Myocyte (in vitro differentiated cells): ENCODE measurements around the gene DUSP6. TPM values are rescaled to one million over a fixed set of nuclear protein-coding genes. Genes with fewer than 3 reads are reported as not detected.
"Not testable (repeated sequence)": the region's sequence is repeated elsewhere in the genome, so short reads cannot be mapped to it uniquely, and the experiment has no call there.

Experiments
- DNase-seq: peaks from one replicate; pipeline ENCODE4 v3.0.0-alpha.2; 2012; ENCODE audit warnings: low read depth
- total RNA-seq: library from RNA; depleted of rRNA; stranded (reverse); fragments of >200 nt; gene quantifications from 2 replicates; pipeline ENCODE4 v1.2.3, GENCODE V29; 2014

The DUSP6 gene
- total RNA-seq, 1 donor from 2014 or later: 19.9 TPM

DNA sequence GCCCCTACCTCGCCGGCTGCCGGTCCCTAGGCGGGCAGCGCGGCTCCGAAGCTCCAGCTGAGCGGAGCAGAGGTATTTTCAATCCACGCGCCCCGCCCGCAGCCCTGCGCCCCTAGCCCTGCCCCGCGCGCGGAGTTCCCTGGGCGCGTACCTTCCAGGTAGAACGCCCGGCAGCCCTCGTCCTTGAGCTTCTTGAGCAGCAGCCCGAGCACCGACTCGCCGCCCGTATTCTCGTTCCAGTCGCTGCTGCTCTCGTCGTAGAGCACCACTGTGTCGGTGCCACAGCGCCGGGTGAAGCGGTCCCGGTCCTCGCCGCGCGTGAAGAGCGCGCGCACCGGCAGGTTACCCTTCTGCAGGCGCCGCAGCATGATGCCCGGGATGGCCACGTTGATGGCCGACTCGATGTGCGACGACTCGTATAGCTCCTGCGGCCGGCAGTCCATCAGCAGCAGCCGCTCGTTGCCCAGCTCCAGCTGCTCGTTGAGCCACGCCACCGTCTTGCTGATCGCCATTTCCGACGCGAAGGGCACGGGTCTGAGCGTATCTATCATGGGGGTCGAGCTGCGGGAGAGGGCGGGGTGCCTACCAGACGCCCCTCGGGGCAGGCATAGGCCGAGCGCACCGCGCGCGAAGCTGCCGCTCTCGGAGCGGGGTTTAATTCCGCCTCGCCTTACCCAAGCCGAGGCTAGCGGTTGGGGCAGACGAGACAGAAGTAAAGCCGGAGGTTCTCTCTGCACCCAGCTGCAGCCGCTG lies 636 bp downstream of the DUSP6 start:
- DNase-seq: no peak

DNA sequence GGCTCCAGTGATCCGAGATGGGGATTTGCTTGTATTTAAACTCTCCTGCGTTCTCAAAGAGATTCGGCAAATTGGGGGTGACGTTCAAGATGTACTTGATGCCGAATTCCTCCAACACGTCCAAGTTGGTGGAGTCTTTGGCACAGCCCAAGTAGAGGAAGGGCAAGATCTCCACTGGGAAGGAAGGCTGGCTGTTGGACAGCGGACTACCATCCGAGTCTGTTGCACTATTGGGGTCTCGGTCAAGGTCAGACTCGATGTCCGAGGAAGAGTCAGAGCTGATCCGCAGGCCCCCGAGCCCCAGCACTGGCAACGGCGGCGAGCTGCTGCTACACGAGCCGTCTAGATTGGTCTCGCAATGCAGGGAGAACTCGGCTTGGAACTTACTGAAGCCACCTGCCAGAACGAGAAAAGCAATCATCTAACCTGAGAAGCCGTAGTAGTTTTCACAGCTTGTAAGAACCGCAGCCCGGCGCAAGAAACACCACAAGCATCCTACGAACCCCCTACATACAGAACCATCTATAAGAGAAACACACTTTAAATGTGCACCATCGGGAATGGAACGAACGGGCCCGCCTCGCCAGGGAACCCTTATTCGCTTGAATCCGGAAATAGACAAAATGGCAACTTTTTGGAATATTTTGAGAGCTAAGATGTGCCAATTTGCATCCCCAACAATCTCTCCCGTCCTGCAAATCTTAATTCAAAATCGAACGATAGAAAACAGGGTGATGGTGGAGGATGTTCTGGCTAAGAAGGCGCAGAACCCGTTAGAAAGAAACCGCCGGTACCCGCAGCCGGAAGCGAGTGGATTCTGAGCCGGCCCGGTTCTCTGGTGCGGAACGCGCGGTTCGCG lies 1.4 kb downstream of the DUSP6 start:
- no peak for DNase-seq

DNA sequence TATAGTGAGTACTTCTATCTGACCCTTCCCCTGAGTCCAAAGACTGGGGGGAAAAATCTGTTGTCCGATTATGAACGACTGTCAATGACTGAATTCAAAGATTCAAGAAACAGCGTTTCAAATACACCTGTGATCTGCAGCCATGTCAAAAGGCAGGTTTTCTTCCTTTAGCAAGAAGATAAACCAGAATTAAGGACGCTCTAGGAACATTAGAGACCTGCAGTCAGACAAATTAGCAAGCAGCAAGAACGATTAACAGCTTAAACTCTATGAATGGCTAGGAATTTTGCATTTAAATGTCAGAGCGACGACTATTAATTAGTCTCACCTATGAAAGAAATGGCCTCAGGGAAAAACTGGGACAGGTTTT lies 2.1 kb downstream of the DUSP6 start:
- no peak for DNase-seq

DNA sequence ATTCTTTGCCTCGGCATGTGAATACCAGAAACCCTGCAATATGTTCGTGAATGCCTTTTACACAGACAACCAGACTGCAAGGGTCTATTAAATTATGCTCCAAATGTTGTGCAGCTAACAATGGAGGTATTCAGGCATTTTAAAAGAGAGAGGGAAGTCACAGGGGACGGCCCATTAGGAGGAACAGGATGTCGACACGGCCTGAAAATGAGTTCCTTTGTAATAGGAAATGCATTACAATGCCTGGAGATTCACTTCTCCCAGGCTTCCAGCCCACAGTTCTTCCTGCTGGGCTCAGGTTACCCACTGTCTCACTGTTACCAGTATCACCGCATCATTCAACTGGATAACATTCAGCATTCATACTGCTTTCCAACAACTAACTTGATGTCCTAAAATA lies 2.5 kb downstream of the DUSP6 start:
- peak; percentile 53 for DNase-seq

DNA sequence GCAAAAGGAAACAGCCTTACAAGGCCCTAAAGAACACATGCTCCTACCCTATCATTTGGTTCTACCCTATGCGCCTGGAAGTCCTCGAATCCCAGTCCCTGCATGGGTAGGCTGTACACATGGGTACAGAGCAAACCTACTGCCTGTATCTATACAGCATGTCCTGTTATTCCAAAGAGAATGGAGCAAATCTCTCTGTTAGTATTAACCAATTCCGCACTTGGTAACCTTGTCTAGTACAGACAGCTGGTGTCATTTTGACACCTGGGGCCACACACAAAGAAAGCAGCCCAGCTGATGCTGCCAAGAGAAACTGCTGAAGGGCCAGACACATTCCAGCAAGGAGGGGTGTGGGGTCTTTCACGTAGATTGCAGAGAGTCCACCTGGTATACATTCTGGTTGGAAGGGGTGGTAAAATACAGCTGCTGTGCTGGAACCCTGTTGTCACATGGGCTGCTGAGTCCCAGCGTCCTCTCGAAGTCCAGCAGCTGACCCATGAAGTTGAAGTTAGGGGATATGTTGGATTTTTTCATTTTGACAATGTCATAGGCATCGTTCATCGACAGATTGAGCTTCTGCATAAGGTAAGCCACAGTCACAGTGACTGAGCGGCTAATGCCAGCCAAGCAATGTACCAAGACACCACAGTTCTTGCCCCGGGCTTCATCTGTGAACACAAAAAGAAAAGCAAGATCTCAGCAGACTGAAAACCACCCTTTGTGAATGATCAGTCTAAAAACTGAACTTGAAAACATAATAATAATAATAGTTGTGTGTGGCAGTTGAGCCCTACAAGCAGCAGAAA lies 3.2 kb downstream of the DUSP6 start:
- DNase-seq: no peak

DNA sequence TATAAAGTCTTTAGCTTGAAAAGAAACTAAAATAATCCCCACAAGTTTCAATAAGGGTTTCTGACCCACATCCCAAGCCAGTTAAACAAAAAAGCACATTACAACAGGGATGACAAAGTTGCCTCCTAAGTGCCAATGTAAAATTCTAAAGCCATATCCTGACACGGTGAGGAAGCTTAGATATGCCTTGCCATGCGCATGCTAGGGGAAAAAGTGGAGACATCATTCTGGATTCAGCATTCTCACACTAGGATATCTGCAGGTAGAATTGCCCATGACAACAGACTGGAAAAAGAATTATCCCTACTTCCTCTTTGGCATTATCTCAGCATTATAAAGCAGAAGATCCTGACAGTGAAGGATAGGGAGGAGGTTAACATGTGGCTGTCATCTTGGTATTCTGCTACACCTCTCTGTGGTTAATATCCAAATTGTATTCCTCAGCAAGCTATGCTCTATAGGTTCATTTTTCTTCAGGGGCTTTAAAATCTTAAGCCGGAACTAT lies 4.9 kb downstream of the DUSP6 start:
- DNase-seq: no peak

DNA sequence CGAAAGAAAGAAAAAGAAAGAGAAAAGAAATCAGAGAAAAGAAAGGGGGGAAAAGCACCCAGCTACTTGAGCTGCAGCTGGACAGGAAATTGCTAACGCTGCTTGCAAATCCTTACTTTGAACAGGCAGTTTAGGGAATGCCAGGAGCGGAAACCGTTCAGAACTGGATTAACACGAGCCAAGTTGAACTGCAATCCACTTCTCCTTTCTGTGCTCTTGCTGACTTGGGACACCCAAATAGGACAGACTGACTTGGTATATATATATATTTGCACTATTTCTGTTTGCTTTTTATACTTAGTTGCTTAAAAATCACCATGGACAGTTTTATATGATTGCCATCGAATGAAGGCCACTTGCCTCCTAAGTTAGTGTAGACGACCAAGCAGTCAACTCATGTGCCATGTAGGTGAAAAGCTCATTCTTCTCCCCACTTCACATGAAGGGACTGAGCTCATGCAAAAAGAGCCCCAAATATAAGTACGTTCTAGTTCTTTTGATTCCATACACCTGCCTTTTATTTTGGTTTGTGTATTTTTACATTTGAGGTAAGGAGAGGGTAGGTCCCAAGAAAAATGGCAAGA lies 5.5 kb downstream of the DUSP6 start:
- peak; percentile 31 for DNase-seq

DNA sequence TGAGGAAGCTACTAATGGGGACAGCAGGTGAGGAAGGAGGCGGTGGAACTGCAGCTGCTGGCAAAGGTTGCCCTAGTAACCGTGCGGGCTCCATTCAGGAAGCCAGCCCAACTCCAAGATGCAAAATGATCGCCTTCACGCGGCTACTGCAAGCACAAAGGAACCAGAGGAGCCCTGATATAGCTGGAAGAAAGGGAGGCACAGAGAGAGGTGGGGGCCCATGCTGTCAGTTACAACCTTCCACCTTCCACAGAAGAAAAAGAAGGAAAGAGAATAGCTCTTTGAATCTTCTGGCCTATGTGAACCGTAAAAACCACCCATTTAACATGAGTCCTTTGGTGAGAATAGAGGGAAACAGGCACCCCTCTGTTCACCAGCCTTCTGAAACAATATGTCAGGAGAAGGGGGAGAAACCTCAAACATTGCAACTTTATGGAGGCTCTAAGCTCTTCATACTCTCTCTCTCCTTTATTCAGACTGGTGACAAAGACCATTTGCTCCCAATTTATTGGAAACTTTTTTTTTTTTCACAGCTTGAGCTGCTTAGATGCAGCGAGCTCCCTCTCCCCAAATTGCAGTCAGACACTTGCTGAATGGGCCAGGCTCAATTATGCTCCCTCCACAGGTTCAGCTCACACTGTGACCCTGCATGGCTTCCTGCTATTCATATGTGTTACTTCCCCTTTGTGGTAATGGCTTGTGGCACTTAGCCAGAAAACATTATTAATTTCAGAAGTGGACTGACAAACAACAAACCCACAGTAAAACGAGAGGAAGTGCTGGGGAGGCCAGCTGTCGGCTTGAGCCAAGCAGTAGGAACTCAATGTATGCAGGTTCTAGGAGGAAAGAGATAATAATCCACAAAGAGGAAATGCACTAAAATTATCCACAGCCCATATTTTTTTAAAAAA lies 6.2 kb downstream of the DUSP6 start:
- peak; percentile 78 for DNase-seq

DNA sequence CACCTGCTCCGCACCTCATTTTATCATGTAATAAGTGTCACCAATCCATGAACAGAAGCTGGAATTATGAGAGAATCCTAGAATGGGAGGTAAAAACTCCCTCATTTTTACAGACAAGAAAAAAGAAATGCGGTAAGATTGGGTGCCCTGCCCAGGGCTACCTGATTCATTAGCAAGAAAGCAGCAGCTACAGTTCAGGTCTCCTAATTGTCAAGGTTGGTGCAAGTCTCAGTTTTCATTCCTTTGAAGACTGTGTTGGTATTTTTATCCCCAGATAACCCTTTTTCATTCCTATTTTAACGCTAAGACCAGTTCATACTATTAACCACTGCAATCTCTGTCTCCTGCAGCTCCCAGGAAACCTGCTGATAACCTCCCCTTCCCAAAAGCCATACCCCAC lies 6.9 kb downstream of the DUSP6 start:
- no peak for DNase-seq

DNA sequence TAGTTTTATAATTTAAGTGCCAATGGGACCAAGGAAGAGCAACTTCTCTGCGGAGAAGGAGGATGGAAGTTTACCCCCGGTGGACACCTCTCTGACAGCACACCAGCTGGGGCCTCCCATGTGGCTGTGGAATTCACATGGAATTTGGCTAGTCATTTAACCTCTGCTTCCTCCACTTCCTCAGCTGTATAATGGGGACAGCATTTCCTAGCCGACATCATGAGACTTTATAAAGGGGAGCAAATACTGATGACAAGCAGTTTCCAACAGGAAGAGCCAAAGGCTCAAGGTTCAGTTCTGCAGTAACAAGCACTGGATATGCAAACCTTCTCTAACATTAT lies 7.5 kb downstream of the DUSP6 start:
- DNase-seq: no peak

DNA sequence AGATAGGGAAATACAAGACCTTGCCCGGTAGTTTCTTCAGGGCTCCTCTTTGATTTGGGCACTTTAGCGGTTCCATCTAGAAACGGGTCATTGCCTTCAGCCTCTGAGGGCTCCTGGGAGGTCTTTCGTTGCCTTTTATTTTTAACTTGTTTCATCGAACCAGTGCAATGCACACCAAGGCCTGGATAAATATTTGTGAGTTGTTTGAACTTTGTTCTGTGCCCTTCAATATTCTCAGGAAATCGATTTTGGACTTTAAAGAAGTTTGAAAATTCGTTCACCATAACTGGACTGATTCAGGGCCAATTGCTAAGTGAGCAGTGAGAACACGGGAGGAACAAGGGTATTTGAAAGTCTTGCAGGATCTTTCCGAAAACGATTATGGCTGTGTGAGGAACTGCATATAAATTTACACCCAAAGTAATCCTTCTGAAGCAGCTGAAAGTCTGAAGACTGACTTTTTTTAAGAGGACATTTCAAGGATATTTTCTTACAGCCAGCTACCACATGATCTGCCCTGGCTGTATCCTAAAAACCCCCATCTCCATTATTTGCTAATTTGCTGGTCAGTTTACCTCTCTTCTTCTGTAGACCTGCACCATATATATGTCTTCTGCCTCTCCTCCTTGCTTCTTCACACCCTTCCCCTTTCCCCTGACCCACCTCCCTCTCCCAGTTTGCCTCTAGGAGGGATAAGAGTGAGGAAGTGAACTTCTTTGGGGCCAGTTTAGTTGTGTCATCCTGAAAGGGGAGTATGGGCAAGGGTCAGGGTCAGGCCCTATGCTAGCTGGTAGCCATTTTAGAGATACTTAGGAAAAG lies 8.0 kb downstream of the DUSP6 start:
- no peak for DNase-seq

DNA sequence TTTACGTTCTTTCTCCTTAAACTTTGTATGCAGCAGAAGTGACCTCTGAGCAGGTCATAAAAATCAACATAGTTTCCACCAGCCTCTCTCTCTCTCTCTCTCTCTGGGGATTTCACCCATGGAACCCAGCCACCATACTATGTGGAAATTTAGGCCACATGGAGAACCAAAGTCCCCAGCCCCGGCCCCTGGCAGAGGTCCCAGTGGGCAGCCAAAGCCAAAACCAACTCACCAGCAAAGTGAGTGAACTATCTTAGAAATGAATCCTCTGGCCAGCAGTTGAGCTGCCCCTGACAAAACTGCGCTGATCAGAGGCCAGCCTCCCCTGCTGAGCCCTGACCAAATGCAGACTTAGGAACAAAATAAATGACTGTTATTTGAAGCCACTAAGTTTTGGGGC lies 9.2 kb downstream of the DUSP6 start:
- DNase-seq: no peak

DNA sequence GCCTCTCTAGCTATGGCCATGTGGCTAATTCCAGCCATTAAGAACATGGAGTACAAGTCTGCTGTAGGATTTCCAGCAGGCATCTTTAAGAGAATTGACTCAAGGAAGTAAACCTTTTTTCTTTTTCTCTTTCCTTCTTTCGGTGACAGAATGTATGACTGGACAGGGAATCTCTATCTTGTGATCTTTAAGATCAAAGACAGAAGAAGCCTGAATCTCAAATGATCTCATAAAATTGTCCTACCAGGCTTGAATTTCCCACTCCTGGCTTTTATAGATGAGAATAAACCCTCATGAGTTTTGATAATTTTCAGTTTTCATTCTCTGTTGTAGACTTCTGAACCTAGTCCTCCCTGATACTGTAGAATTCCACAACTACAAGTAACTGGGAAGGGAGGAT lies 11.4 kb downstream of the DUSP6 start:
- DNase-seq: no peak

DNA sequence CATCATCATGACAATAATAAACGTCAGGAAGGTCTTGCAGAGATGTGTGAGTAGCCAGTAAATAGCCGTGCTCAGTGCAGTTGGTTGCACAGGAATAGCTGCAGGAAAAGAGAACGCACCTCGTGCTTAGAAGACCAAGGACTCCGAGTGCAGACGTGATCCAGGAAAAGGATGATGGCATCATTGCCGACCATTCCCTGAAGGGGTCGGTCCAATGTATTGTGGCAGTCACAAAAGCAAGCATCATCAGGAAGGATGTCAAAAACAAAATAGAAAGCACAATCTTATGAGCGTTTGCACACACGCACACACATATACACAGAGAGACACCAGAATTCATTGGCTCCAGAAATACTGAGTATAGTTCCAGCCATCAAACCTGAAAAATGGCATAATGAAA lies 12.8 kb downstream of the DUSP6 start:
- no peak for DNase-seq

DNA sequence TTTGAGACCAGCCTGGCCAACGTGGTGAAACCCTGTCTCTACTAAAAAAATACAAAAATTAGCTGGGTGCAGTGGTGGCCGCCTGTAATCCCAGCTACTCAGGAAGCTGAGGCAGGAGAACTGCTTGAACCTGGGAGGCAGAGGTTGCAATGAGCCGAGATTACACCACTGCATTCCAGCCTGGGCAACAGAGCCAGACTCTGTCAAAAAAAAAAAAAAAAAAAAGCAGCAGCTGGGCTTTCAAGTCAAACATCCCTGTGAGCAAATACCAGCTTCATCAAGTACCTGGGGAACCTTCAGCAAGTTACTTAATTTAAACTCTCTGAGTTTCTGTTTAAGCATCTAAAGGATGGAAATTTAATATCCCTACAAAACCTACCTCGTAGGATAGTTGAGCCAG lies 15.2 kb downstream of the DUSP6 start:
- not testable (repeated sequence) for DNase-seq

DNA sequence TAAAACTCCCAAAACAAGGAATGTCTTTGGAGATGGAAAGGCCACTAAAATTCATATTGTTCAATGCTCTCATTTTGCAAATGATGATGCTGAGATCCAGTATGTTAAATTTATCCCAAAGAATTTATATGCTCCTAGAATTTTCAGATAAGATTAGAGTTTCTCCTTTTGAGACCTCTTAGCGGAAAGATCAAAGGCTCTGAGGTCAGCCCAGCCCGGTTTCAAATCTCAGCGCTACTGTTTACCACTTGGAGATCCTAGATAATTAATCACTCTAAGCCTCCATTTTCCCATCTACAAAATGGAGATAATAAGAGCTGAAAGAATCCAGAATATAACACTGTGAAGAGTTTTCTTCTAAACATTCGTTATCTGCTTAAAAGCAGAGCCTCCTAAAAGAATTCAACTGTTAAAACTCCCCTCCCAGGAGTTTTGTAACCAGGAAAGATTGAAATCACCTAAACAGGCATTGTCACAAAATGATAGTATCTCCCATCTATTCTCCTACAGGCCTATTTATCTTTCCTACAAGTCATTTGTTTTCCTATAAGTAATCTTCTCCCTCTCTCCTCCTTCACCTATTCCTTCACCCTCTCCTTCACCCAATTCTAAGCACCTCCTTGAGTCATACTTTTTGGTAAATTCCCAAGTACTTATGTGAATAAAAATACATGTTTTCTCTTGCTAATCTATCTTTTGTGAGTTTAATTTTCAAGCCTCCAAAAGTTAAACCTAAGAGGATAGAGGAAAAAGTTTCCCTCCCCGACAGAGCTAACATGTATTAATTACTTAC lies 16.7 kb downstream of the DUSP6 start:
- DNase-seq: no peak

DNA sequence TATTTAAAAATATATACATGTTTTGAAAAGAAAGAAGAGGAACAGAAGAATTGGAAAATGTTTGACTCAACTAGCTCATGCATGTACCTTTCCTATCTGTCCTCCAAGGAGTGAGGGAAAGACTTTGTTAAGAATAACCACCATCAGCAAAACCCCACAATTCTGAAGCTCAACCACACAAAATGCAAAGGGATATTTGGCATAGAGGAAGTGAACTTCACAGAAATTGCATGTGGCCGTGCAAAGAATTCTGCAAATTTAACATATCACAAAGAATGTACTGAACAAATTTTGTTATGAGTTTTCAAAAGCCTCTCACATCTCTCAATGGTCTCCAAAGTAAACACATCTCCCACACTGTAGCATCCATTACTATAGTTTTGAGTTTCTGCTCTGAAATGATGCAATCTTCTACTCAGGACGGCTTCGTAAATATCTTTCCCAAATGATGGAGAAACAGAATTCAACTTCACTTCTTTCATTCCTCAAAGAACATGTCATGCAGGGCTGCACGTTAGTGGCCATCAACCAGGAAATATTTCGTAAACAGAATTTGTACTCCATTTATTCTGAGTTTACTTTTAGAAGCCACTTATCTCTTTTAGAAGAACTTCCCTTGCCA lies 17.6 kb downstream of the DUSP6 start:
- no peak for DNase-seq

DNA sequence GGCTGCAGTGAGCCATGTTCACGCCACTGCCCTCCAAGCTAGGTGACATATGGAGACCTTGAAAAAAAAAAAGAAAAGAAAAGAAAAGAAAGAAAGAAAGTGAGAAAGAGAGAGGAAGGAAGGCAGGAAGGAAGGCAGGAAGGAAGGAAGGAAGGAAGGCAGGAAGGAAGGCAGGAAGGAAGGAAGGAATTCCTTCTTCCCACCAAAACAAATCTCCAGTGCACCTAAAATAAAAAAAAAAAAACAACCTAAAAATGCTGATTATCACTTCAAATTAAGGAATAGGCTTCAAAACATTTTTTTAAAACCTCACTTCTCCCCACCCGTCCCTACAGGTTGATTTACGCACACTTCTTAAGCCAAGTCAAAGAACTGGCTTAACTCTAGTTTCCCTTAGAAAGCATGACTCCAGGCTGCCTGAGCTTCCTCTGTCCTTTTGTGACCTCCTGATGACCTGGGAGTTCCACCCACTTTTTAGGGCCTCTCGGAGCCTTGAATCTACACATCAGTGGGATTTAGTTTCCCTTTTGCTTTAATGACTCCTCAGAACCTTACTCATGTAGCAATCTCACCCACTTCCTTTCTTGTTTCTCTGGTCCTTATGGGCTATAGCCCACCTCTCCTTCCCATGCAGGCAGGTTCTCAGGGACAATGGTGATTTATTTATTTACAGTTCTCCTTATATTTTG lies 18.6 kb downstream of the DUSP6 start:
- DNase-seq: no peak
